ENCODE measurements around the gene PRDM16.

The PRDM16 gene

DNA sequence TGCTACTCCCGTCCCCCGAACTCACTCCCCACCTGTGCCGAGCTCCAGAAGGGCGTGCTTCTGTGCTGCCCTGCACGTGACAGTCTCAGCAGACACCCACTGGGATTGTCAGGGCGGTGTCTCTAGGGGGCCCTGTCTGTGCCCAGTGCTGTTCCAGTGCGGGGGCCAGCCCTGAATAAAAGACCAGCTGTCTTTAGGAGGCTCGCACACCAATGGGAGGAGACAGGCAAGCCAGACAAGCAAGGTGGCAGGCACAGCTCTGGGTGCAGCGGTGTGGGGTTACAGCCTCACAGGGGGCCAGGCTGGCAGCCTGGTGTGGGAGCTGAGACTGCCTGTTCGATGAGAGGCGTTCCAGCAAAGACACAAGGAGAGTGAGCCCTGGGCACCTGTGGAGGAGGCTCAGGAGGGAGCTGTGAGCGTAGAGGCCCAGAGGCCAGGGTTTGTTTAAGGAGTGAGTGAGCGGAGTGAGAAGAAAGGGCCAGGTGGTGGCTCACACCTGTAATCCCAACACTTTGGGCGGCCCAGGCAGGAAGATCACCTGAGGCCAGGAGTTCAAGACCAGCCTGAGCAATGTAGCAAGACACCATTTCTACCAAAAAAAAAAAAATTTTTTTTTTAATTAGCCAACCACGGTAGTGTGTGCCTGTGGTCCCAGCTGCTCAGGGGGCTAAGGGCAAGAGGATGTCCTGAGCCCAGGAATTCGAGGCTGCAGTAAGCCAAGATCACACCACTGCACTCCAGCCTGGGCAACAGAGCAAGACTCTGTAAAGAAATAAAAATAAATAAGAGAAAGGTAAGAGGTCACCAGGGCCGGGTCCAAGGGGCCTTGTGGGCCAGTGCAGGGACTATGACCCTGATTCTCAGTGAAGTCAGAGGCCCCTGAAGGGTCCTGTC is 337.2 kb downstream of the PRDM16 start:
- no peak for DNase-seq

DNA sequence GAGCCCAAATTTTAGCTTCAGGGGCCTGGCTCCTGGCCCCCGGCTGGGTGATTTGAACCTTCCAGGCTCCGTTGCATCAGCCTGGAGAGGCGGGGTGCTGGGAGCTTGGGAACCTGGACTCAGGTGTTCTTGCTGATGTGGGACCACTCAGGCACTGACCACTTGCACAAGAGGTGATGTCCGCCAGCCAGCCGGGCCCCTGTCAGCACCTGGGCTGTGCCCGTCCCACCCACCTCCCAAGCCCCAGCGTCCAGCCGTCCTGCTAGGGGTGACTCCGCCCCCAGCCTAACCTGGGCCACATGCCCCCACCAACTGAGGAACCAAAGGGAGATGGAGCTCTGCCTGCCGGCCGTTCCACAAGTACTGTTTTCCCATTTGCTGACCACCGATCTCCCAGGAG is 338.0 kb downstream of the PRDM16 start:
- no peak for DNase-seq

DNA sequence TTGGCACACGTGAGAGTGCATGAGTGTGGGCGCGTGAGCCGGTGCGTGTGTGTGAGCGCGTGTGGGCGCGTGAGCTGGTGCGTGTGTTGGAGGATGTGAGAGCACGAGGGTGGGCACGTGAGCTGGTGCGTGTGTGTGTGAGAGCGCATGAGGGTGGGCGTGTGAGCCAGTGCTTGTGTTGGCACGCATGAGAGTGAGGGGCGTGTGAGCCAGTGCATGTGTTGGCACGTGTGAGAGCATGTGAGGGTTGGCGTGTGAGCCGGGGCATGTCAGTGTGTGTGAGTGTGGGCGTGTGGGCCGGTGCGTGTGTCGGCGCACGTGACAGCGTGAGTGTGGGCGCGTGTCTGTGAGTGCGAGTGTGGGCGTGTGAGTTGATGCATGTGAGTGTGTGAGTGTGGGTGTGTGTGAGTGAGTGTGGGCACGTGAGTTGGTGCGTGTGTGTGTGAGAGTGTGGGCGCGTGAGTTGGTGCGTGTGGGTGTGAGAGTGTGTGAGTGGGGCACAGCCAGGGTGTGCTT is 339.8 kb downstream of the PRDM16 start:
- no peak for DNase-seq

DNA sequence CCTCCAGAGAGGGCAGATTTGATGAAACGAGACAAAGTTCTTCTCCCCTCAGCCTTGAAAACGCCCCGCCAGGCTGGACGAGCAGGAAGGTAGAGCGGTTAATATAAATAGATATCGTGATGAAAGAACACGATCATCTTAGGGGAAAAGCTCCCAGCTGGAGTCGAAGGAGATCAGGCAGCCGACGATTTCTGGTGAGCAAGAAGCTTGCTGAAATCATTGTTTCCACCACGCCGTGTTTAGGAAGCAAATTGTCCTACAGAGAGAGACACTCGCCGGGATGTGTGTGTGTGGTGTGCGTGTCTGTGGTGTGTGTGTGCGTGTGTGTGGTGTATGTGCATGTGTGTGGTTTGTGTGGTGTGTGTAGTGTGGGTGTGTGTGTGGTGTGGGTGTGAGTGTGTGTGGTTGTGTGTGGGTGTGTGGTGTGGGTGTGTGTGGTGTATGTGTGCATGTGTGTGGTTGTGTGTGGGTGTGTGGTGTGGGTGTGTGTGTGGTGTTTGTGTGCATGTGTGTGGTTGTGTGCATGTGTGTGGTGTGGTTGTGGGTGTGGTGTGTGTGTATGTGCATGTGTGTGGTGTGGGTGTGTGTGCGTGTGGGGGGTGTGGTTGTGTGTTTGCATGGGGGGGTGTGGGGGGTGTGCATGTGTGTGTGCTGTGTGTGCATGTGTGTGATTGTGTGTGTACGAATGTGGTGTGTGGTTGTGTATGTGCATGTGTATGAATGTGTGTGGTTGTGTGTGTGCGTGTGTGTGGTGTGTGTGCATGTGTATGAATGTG is 340.6 kb downstream of the PRDM16 start:
- no peak for DNase-seq

DNA sequence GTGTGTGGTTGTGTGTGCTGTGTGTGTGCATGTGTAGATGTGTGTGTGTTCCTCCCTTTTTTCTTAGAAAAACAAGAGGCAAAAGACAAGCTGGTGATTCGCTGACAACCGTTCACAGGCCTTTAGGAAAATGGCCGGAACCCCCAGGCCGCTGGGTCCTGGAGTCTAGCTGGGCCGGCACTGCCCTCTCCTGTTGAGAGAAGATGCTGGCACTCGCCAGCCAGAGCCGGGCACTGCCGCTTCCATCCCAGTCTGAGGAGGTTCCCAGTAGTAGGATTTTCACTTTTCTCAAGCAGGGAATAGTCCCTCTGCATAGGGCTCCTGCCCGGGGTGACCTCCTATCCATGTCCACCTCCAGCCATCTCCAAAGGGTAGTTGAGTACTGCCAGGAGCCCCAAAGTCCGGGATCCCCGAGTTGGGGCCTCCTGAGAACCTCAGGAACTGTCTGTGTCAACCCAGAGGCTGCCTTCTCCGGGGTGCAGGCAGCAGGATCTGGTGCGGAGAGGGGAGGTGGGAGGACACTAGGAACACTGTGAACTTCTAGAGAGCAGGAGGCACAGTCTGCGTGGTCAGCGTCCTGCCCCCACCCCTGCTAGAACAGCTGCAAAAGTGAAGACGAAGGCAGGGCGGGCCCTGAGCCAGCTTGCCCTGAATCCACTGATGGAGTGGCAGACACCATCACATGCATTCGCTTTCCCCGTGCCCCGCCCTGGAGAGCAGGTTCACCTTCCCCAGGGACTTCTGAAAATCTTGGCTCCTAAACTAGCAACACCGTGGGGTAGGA is 341.3 kb downstream of the PRDM16 start:
- DNase-seq: no peak

DNA sequence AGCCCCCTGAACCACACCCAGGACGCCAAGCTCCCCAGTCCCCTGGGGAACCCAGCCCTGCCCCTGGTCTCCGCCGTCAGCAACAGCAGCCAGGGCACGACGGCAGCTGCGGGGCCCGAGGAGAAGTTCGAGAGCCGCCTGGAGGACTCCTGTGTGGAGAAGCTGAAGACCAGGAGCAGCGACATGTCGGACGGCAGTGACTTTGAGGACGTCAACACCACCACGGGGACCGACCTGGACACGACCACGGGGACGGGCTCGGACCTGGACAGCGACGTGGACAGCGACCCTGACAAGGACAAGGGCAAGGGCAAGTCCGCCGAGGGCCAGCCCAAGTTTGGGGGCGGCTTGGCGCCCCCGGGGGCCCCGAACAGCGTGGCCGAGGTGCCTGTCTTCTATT is 342.8 kb downstream of the PRDM16 start:
- no peak for DNase-seq

DNA sequence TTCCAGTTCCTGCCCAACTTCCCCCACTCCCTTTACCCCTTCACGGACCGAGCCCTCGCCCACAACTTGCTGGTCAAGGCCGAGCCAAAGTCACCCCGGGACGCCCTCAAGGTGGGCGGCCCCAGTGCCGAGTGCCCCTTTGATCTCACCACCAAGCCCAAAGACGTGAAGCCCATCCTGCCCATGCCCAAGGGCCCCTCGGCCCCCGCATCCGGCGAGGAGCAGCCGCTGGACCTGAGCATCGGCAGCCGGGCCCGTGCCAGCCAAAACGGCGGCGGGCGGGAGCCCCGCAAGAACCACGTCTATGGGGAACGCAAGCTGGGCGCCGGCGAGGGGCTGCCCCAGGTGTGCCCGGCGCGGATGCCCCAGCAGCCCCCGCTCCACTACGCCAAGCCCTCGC is 343.4 kb downstream of the PRDM16 start:
- DNase-seq: no peak

DNA sequence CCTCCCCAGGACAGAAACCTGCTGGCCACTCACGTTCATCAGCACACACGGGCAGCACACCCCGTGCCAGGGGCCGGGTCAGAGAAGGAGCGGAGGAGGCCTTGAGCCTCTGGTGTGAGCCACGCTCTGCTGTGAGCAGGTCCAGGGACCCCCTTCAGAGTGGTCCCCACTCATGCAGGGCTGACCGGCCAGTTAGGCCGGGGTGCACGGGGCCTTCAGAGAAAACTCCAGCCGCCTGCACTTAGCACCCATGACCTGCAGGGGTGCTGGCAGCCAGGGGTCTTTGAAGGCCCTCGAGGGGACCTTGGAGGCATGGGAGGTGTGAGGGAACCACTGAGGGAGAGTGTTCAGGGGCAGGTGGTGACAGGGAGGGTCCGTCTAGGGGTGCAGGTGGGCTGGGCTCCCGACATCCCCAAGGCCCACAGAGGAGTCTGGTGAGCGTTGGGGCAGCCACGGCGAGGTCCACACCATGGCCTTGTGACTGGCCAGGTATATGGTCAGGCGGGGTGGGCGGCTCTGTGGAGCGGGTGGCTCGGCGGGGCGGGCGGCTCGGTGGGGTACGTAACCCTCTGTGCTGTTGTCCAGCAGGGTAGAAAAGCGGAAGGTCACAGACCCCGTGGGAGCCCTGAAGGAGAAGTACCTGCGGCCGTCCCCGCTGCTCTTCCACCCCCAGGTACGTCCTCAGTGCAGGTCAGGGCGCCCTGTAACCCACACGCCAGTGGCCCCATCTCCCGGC is 345.1 kb downstream of the PRDM16 start:
- DNase-seq: no peak

DNA sequence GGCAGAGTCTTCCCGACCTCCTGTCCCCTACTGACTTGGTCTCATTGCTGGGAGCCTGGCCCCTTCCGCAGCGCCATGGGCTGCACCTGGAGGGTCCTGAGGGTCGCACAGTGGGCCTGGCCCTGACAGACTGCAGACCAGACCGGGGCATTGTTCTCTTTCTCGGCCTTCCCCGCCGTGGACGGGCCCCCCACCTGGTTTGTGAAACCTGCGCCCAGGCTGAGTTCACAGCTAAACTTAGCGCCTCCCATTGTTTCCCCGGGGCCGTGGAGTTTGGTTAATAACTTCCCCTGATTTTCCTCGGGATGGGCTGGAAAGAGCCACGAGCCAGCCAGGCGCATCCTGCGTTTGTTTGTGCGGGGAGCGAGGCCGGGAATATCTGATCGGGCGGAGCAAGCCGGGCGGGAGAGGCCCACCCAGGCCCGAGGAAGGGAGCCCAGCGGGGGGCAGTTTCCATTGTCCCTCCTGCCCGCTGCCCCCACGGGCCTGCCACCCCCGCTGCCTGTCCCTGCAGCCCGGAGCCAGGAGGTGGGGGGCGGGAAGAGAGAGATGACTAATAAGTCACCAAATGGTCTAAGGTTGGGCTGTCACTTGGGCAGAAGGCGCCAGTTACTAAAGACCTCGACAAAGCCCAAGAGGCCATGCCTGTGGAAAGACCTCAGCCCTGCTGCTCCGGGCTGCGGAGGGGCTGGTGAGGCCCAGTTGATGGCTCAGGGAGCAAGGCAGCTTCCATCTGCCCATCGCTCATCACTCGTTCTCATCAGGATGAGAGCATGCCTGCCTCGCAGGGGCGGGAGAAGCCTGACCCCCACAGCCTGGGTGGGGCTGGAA is 346.5 kb downstream of the PRDM16 start:
- no peak for DNase-seq

DNA sequence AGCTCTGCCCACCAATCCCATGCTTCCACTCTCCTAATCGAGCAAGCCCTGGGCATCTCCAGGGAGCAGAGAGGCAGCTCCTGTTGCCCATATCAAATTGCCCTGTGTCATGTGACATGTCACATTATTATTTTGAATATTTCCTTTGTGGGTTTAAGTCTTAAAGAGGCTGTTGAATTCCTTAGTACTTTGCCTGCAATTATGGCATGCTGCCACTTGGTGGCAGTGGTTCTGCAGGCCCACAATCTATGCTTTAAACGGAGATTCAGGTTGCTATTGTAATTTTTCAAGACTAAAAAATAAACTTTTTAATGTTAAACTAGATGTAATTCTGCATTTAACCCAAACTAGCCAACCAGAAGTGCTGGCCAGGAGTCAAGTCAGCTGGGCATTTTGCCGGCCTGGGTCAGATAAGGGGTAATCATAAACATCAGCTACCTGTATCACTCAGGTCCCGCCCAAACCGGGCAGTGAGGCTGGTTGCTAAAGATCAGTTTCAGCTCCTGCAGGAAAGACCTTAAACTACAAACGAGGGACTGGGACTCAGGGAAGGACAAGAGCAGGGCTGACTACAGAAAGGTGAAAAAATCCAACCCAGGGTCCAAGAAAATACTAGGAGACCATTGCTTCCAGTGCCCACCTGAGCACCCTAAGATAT is 348.2 kb downstream of the PRDM16 start:
- DNase-seq: no peak

DNA sequence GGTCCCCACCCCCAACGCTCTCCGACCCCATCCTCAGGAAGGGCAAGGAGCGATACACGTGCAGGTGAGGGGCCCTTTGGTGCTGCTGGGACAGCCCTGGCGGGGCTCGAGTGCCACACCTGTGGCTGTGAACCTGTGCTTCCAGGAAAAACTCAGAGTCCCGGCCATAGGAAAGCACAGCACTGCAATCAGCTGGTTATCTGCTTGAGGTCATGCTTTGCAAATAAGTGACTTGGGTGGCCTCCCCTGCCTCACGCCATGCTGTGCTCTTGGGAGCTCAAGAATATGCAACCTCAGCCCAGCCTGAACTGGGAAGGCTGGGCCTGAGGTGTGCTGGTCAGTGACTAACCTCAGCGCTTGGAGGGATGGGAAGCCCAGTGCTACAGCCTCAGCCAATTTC is 348.9 kb downstream of the PRDM16 start:
- no peak for DNase-seq

DNA sequence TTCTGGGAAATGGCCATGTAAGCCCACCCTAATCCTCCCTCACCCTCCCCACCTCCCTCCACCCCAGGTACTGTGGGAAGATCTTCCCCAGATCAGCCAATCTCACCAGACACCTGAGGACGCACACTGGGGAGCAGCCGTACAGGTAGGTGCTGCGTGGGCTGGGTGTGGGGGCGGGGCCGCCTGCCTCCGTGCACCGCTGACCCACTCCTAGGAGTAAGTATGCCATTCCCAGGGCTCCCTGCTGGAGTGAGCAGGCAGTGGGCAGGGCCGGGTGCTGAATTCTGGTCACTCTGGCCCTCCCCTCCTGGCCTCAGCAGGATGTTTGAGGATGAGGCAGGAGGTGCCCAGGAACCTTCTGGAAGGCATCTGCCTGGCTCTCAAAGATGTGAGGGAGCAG is 349.6 kb downstream of the PRDM16 start:
- DNase-seq: no peak

DNA sequence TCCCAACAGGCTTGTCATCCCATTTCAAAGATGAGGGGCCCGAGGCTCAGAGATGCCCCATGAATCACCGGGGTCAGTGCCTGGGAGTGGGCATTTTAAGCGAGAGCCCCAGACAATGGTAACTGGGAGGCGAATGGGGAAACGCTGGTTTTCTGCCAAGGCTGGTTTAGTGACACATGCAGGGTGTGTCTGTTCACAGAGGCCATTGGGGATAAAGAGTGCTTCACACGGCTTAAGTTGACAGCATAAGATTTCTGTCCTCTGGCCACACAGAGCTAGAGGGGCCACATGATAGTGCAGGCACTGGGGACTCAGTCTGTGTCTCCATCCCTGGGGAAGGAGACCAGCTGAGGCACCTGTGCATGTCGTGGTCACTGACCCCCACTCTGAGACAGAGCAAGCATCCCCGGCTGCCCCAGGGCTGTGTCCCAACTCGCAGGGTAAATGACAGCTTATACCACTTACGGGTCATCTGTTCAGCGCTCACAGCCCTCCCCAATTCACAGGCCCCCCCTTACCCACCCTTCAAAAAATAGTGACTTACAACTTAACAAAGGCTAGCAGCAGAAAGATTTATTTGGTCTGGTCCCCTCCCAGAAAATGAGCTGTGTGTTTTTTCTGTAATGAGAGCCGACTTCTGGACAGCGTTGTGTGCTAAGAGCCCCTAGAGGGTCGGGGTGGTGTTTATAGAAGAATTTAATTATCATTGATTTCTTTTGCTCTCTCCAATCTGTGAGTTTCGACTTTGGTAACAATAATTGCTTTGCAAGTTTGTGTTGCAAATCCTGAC is 350.6 kb downstream of the PRDM16 start:
- DNase-seq: no peak

DNA sequence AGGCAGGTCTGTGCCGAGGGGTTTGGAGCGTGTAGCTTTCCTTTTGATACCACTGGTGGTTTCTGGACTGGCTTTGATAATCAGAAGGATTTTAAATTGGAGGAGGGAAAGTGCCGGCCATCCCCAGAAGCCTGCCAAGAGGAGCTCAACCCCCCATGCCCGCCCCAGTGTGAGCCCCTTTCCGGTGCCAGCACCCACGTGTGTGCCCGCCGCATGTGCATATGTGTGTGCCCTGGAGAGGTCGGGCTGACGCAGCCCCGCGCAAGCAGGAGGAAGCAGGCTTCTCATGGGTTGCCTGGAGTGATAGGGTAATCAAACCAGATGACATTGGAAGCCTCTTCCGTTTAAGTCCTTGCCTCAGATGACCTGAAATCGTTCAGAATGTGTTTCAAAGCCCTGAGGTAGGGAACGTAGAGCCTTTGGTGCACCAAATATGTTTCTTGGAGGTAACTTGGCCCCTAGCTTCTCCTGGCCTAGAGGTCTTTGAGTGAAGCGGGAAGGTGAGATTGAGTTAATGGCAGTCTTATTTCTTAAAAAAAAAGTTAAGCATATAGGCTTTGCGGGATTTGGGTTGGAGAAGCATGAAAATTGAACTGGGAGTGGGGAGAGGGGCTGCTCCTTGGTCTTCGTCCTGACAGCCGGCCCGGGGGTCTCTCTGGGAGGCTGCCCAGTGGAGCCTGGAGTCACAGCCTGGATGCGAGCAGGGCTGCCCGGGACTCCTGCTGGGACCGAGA is 351.4 kb downstream of the PRDM16 start:
- no peak for DNase-seq

DNA sequence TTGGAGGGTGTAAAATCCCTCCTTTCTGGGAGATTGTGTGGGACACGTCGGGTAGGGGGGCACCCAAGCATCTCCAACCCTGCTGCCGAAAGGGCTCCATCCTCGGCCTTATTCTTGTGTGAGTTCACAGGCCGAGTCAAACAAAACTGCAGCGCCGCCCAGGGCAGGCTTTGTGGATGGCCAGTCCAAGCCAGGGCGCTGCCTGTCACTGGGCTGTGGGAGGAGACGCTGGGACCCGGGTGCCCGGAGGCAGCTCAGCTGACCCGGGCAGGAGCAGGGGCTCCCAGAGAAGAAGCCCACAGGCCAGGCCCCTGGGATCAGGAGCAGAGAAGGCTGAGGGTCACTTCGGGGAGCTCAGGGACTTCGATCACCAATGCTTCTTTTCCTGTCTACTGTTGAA is 353.6 kb downstream of the PRDM16 start:
- DNase-seq: no peak

DNA sequence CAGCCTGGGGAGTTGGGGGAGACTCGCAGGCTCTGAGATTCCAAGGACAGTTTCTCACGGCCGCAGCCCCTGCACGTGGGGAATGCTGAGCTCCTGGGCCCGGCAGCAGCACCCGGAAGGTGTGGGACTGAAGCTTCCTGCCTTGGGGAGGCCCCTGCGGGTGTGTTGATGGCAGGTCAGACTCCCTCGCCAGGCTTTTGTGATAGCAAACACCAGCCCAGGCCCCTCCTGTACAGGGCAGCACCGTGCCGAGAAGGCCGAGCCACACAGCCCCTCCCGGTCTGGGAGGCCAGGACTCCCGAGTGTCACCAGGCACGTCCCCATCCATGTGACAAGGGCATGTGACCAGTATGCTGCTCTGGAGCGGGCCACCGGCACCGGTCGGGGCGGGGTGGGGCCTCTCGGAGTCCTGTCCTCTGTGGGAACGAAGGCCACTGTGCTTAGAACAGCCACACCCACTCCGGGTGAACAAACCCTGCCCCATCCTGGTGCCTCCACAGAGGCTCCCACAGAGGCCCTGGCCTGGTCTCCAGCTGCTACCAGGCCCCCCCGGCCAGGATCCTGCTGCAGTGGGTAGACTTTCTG is 354.3 kb downstream of the PRDM16 start:
- no peak for DNase-seq

DNA sequence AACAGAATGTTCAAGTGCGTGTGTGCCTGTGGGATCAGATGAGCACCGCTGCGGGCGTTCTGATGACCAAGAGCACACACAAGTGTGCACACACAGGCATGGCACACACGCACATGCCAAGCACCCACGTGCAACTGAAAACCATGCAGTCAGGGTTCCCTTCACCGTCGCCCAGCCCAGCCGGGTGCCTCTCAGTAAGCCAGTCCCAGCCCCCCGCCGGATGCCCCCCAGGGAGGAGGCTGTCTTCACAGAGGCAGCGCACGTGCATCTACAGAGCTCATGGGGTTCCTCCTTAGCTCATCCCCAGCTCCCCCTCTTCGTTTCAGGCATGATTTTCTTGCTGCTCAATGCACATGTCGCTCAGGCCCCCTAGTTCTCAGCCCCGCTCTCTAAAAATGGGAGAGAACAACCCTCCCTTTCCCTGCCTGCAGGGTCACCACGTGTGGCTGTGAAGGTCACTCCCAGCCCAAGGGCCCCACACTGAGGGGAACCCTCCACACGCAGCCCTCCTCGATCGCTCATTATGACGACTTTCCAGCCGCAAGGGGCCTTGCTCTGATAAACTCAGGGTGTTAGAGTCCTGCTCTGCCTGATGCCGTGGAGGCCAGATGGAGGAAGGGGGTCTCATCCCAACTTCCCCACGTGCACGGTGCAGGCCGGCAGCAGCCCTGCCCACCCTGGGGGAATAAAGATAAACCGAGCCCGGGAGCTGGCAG is 355.1 kb downstream of the PRDM16 start:
- DNase-seq: no peak

DNA sequence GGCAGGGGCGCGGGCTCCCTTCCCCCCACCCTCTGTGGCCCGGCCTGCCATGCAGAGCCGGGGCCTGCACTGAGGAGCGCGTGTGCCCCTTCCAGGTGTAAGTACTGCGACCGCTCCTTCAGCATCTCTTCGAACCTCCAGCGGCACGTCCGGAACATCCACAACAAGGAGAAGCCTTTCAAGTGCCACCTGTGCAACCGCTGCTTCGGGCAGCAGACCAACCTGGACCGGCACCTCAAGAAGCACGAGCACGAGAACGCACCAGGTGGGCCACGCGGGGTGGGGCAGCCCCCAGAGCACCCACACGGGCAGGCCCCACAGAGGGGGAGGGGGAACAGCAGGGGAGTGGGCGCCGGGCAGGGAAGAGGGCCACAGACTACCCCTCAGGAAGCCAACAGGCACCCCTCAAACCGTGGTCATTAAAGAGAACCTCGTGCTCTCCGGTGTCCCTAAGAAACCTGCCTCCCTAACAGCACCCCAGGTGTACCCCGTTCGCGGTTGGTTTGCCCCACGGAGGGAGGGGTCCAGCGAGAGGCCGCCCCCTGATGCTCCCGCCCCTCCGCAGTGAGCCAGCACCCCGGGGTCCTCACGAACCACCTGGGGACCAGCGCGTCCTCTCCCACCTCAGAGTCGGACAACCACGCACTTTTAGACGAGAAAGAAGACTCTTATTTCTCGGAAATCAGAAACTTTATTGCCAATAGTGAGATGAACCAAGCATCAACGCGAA is 356.6 kb downstream of the PRDM16 start:
- no peak for DNase-seq

All from CD4-positive, alpha-beta T cell treated with Interleukin-4 for 1 hour (primary cell).